Mucosa of descending colon (tissue), 3 donors: ENCODE results near the gene PRDM15. TPM values are rescaled to one million over a fixed set of nuclear protein-coding genes. Genes with fewer than 3 reads are reported as not detected.

Experiments used
- ATAC-seq: fragments of 200-7000 bp; cut with Tn5 transposase; one replicate; pipeline ENCODE4 v1.9.1; 2020; ENCODE audit warnings: mild to moderate bottlenecking, moderate library complexity
- DNase-seq, 3 donors: peaks; one replicate each; pipeline ENCODE4 v3.0.0-alpha.2; 2020
- H3K36me3 ChIP-seq: fragments of 200-600 bp; one replicate; pipeline ENCODE4 v1.8.0; 2021; ENCODE audit warnings: low read depth, mild to moderate bottlenecking
- H3K4me1 ChIP-seq: fragments of 200-600 bp; one replicate; pipeline ENCODE4 v1.8.0; 2021; ENCODE audit warnings: low read depth, mild to moderate bottlenecking
- H3K4me3 ChIP-seq: fragments of 200-600 bp; one replicate; pipeline ENCODE4 v1.8.0; 2021; ENCODE audit warnings: mild to moderate bottlenecking
- H3K9me3 ChIP-seq: fragments of 200-600 bp; one replicate; pipeline ENCODE4 v1.8.0; 2021; ENCODE audit warnings: mild to moderate bottlenecking
- CTCF ChIP-seq: fragments of 200-600 bp; IDR thresholded peaks from one replicate; pipeline ENCODE4 v1.8.0; 2022; ENCODE audit warnings: antibody characterized with exemption, mild to moderate bottlenecking
- intact Hi-C, 2 donors: fragments of 100-400 bp; cut with DNase I in 1 of 2; cut with micrococcal nuclease in 1 of 2; formaldehyde crosslinking; loops; one replicate each; pipeline versions ENCODE4 v1.11.0 to v1.11.1; 2022; cut with DNase I, micrococcal nuclease
- total RNA-seq, 3 donors: library from RNA; stranded (reverse); fragmentation: NEBNext Ultra II Directional in 2 of 3; extraction: Animal tissue kit (Norgen Biotek cat#: 25700) in 2 of 3; gene quantifications; one replicate each; pipeline versions ENCODE4 v1.2.1 to v1.2.4, GENCODE V29; 2021 to 2023
- donor health status: DM: no; HTN: no; CAD: no; lungs with moderate emphysema.
- donor health status: DM: no; HTN: no; CAD: no.
- donor health status: DM: no; HTN: yes; CAD: no.

The PRDM15 gene
- total RNA-seq, 3 donors from 2014 or later: 7.4 to 10.3 (median 8.3) TPM

GRCh38 chr21:41914358-41914757 lies 35.2 kb upstream of the PRDM15 start:
- ATAC-seq (no peak), DNase-seq (no peak)
- no peaks in the 10 kb centered on the region for H3K9me3 ChIP-seq
- no peak overlapping the region for H3K4me3 ChIP-seq
- no peak for TF ChIP-seq CTCF
- intact Hi-C loops: no loop called here
- no peaks in the 10 kb centered on the region for H3K36me3 ChIP-seq
- H3K4me1 ChIP-seq: no peaks in the 10 kb centered on the region

GRCh38 chr21:41913230-41913629 lies 34.1 kb upstream of the PRDM15 start:
- Histone ChIP-seq H3K9me3 (no peaks in the 10 kb centered on the region), H3K4me1 (no peaks in the 10 kb centered on the region), H3K36me3 (no peaks in the 10 kb centered on the region), H3K4me3 (no peak overlapping the region)
- ATAC-seq: no peak
- intact Hi-C loops: no loop called here
- TF ChIP-seq CTCF: no peak
- no peak for DNase-seq

- TF ChIP-seq CTCF: no peak
- DNase-seq: no peak
- no peak for ATAC-seq
- Histone ChIP-seq H3K9me3 (no peaks in the 10 kb centered on the region), H3K4me1 (no peaks in the 10 kb centered on the region), H3K4me3 (no peak overlapping the region), H3K36me3 (no peaks in the 10 kb centered on the region)
- intact Hi-C loops: no loop called here
Observed at GRCh38 chr21:41908829-41909228, 29.7 kb upstream of the PRDM15 start.

- no peaks in the 10 kb centered on the region for H3K36me3 ChIP-seq
- ATAC-seq (no peak), DNase-seq (no peak)
- intact Hi-C loops: no loop called here
- H3K4me3 ChIP-seq: no peak overlapping the region
- TF ChIP-seq CTCF: no peak
- no peaks in the 10 kb centered on the region for H3K9me3 ChIP-seq
- H3K4me1 ChIP-seq: no peaks in the 10 kb centered on the region
Observed at GRCh38 chr21:41907496-41908258, 28.5 kb upstream of the PRDM15 start.

GRCh38 chr21:41906770-41907169 lies 27.6 kb upstream of the PRDM15 start:
- DNase-seq: no peak
- TF ChIP-seq CTCF: no peak
- intact Hi-C loops: no loop called here
- no peak for ATAC-seq
- H3K9me3 ChIP-seq: no peaks in the 10 kb centered on the region
- H3K36me3 ChIP-seq: no peaks in the 10 kb centered on the region
- H3K4me3 ChIP-seq: no peak overlapping the region
- H3K4me1 ChIP-seq: no peaks in the 10 kb centered on the region
